ENCODE measurements around the gene COX7B2.

Gene COX7B2

GRCh38 chr4:46909078-46909477 lies at the start of gene COX7B2:
Gene COX7B2 (minus strand): TSS chr4:46909245. CDS start chr4:46735192, 174,053 bp downstream.
- DNase-seq (ENCODE audit: low spot score): no peak

GRCh38 chr4:46956451-46956850 lies 47.4 kb upstream of the COX7B2 start:
- DNase-seq (ENCODE audit: low spot score): no peak

- DNase-seq (ENCODE audit: low spot score): no peak
Observed at GRCh38 chr4:46955601-46956000, 46.6 kb upstream of the COX7B2 start.

GRCh38 chr4:46954643-46955042 lies 45.6 kb upstream of the COX7B2 start:
- no peak for DNase-seq (ENCODE audit: low spot score)

- DNase-seq (ENCODE audit: low spot score): no peak
Observed at GRCh38 chr4:46953564-46953963, 44.5 kb upstream of the COX7B2 start.

GRCh38 chr4:46952451-46952850 lies 43.4 kb upstream of the COX7B2 start:
- no peak for DNase-seq (ENCODE audit: low spot score)

GRCh38 chr4:46950826-46951225 lies 41.8 kb upstream of the COX7B2 start:
- DNase-seq (ENCODE audit: low spot score): no peak

GRCh38 chr4:46949822-46950221 lies 40.8 kb upstream of the COX7B2 start:
- DNase-seq (ENCODE audit: low spot score): no peak

- no peak for DNase-seq (ENCODE audit: low spot score)
Observed at GRCh38 chr4:46947541-46947940, 38.5 kb upstream of the COX7B2 start.

GRCh38 chr4:46946919-46947536 lies 38.0 kb upstream of the COX7B2 start:
- no peak for DNase-seq (ENCODE audit: low spot score)

GRCh38 chr4:46945062-46945461 lies 36.0 kb upstream of the COX7B2 start:
- no peak for DNase-seq (ENCODE audit: low spot score)

- no peak for DNase-seq (ENCODE audit: low spot score)
Observed at GRCh38 chr4:46944345-46944744, 35.3 kb upstream of the COX7B2 start.

GRCh38 chr4:46937493-46937892 lies 28.4 kb upstream of the COX7B2 start:
- no peak for DNase-seq (ENCODE audit: low spot score)

GRCh38 chr4:46934726-46935125 lies 25.7 kb upstream of the COX7B2 start:
- no peak for DNase-seq (ENCODE audit: low spot score)

GRCh38 chr4:46933686-46934085 lies 24.6 kb upstream of the COX7B2 start:
- no peak for DNase-seq (ENCODE audit: low spot score)

- peak; percentile 1 for DNase-seq (ENCODE audit: low spot score)
Observed at GRCh38 chr4:46931981-46932380, 22.9 kb upstream of the COX7B2 start.

GRCh38 chr4:46930891-46931290 lies 21.8 kb upstream of the COX7B2 start:
- DNase-seq (ENCODE audit: low spot score): no peak

GRCh38 chr4:46927201-46927600 lies 18.2 kb upstream of the COX7B2 start:
- DNase-seq (ENCODE audit: low spot score): no peak

- DNase-seq (ENCODE audit: low spot score): no peak
Observed at GRCh38 chr4:46924789-46925529, 15.9 kb upstream of the COX7B2 start.

GRCh38 chr4:46922205-46922604 lies 13.2 kb upstream of the COX7B2 start:
- no peak for DNase-seq (ENCODE audit: low spot score)

GRCh38 chr4:46908148-46908547 lies 897 bp downstream of the COX7B2 start:
- DNase-seq (ENCODE audit: low spot score): no peak

GRCh38 chr4:46900082-46900481 lies 9.0 kb downstream of the COX7B2 start:
- DNase-seq (ENCODE audit: low spot score): no peak

GRCh38 chr4:46894826-46895225 lies 14.2 kb downstream of the COX7B2 start:
- no peak for DNase-seq (ENCODE audit: low spot score)

GRCh38 chr4:46890056-46890455 lies 19.0 kb downstream of the COX7B2 start:
- no peak for DNase-seq (ENCODE audit: low spot score)
